CD4-positive, alpha-beta T cell treated with Interferon alpha-2 for 1 hour (primary cell): ENCODE results near the gene RAB8A.
"Not testable (repeated sequence)": the region's sequence is repeated elsewhere in the genome, so short reads cannot be mapped to it uniquely, and the experiment has no call there.

Source experiments
- DNase-seq, 2 donors: peaks; one replicate each; pipeline ENCODE4 v3.0.0-alpha.2; 2020 to 2022

The RAB8A gene

DNA sequence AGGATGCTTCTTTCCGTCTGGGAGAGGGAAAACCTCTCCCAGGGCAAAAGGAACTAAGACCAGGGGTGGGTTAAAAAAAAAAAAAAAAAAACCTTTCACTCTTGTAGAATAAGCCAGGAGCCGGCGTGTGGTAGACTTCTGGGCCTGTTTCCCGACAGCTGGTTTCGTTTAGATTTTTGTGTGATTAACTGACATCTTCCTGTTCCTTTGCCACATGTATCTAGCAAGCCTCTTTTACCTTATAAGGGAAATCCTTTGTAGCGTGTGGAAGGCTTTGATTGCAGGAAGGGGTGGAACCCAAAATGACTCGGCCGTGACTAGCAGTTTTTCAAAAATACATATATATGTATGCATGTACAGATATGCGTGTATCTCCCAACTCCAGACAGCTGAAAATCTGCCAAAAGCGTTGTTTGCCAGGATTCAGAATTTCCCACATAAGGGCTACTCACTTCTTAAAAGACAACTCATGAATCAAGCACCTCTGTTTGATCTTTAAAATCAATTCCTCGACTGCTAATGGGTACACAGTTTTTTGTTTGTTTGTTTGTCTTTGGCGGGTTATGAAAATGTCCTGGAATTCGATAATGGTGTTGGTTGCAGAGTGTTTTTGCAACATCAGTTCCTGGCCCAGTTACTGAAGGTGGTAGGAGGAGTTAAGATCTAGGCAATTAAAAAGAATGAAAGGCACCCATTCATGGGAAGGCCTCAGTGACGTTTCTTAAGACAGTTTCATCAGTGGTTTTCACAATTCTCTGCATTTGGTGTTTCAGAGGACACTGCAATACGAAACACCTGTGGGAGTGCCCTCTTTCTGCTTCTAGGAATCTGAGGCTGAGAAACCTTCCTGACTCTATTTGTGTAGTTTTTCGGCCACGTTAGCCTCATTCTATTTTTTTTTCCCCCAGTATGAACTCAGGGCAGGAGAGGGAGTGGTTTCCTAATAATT, 32.7 kb upstream of the RAB8A start:
- peak; percentile 90 to 95 for DNase-seq

DNA sequence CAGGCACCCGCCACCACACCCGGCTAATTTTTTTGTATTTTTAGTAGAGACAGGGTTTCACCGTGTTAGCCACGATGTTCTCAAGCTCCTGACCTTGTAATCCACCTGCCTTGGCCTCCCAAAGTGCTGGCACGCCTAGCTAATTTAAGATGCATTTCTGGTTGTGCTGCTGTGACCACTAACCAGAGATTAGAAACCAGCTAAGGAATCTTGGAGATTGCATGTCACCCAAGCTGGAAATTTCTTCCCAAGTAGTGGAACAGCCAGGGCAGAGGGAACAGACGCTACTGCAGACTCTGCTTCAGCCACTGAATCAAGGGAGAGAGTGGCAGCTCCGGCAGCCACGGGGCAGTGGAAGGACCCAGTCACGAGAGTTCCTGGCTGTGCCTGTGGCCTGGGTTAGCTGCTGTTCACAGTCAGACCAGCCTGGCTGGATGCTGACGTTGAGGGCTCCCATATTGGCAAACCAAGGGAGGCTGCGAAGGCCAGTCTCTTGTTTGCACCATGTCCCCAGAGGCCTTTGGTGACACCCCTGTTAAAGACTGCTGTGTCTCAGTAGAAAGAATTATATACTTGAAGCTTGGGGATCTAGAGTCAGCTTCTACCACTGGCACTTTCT, 27.5 kb upstream of the RAB8A start:
- DNase-seq: no peak

DNA sequence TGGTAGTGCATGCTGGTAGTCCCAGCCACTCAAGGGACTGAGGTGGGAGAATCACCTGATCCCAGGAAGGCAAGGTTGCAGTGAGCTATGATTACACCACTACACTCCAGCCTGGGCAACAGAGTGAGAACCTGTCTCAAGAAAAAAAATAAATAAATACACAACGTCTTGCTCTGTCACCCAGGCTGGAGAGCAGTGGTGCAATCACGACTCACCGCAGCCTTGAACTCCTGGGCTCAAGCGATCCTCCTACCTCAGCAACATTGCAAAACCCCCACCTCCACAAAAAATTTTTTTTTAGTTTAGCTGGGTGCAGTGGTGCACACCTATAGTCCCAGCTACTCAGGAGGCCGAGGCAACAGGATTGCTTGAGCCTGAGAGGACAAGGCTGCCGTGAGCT, 26.6 kb upstream of the RAB8A start:
- DNase-seq: no peak

DNA sequence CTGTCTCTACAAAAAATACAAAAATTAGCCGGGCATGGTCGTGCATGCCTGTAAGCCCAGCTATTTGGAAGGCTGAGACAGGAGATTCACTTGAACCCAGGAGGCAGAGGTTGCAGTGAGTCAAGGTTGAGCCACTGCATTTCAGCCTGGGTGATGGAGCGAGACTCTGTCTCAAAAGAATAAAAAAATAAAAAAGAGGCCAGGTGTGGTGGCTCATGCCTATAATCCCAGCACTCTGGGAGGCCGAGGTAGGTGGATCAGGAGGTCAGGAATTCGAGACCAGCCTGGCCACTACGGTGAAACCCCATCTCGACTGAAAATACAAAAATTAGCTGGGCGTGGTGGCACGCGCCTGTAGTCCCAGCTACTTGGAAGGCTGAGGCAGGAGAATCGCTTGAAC, 24.3 kb upstream of the RAB8A start:
- not testable (repeated sequence) for DNase-seq

- DNase-seq: no peak
Observed at GRCh38 chr19:16087940-16088339, 23.7 kb upstream of the RAB8A start.

DNA sequence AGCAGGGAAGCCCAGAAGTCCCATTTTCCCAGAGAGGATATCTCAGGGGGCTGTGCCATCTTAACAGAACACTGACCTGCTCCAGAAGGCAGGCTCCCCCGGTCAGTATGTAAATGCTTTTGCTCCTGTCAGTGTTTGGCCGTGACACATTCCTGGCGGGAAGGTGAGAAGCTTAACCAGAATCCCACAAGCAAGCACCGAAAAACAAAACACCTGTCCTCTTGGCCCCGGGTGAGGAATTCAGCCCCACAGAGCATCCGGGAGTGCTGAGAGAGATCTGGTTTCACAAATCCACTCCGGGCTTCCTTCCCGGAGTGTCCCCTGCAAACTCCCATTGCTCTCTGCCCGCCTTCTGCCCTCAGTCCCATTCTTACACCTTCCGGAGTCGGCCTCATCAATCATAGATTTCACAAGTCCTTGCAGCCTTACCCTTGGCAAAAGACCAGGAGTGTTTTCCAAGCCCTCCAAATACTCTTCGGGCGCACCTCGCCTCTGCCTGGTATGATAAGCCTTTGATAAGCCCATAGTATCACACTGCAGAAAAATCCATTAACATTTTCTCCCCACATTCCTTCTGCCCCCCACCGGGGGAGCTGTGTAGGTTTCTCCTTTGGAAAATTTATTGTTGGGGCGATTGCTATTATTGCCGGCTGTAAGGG, 23.2 kb upstream of the RAB8A start:
- DNase-seq: no peak

DNA sequence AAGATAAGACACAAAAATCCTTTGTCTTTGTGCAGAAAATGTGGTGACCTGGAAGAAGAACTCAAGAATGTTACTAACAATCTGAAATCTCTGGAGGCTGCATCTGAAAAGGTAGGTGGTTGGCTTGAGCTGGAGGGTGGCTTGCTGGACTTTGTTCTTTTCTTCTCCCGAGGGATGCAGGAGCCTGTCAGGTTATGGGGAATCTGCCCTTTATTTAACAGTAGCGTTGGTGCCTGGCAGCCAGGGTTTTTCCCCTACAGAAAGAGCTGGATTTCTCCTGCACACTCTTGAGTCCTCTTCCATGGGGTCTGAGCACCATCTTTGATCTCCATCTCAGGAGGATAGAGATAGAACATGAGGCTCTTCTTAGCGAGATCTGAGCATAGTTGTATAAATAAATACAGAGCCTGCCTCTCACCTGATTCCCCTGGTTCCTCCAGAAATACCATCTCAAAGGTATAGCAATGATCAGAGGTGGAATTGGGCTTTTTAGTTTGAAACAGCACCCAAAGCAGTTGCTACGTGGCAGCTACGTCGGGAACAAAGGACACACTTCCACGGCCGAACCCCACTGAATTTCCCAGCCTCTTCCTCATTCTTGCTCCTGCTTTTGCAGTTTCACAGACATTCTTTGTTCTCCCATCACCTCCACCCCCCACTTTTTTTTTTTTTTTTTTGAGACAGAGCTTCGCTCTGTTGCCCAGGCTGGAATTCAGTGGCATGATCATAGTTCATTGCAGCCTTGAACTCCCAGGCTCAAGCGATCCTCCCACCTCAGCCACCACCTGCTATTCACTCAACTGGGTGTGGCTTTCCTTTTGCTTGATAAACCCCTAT, 22.5 kb upstream of the RAB8A start:
- DNase-seq: no peak

DNA sequence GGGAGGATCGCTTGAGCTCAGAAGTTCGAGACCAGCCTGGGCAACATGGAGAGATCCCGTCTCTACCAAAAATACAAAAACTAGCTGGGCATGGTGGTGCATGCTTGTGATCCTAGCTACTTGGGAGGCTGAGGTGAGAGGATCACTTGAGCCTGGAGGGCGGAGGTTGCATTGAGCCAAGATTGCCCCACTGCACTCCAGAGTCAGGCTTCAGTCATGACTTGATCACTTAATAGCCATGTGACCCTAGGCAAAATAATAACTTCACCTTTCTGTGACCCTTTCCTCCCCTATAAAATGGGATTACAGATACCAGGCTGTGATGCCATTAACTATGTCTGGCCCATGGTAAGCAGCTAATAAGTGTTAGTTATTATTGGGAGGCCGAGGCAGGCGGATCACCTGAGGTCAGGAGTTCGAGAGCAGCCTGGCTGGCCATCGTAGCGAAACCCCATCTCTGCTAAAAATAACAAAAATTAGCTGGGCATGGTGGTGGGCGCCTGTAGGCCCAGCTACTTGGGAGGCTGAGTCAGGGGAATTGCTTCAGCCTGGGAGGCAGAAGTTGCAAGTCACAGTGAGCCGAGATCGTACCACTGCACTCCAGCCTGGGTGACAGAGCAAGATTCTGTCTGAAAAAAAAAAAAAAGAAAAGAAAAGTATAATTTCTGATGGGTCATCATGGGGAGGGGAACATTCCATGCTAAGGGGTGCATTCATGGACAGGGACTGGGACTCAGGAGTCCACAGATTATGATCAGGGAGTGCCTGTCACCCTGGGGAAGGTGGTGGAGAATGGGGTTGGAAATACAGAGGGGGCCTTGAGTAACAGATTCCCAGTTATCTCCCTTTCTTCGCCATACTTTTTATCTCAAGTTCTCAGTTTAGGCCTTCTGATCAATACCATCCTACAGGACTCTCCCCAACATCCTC, 19.9 kb upstream of the RAB8A start:
- no peak for DNase-seq

DNA sequence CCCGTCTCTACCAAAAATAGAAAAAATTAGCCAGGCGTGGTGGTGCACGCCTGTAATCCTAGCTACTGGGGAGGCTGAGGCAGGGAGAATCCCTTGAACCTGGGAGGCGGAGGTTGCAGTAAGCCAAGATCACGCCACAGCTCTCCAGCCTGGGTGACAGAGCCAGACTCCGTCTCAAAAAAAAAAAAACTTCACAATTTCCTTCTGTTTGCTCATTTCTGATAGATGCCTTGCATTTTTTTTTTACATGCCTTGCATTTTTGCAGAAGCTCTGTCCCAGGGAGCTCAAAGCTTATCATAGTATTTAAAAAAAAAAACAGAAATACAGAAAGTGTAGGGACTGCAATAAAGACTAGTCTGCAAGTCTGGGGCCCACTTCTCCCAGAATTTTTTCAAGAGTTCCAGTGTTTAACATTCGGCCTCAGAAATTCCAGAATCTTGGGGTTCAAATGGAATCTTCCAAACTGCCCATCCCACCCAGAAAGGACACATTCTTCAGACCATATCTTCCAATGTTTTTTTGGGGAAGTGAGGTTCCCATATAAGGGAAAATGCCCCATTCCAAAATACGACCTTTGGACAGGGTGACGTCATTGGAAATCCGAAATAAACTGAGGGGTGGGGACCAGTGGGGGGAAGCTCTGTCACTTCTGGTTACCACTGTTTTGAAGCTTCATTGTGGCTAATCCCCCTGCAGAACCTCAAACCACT, 17.2 kb upstream of the RAB8A start:
- DNase-seq: no peak

- no peak for DNase-seq
Observed at GRCh38 chr19:16095071-16095571, 16.6 kb upstream of the RAB8A start.

- no peak for DNase-seq
Observed at GRCh38 chr19:16096280-16096855, 15.3 kb upstream of the RAB8A start.

DNA sequence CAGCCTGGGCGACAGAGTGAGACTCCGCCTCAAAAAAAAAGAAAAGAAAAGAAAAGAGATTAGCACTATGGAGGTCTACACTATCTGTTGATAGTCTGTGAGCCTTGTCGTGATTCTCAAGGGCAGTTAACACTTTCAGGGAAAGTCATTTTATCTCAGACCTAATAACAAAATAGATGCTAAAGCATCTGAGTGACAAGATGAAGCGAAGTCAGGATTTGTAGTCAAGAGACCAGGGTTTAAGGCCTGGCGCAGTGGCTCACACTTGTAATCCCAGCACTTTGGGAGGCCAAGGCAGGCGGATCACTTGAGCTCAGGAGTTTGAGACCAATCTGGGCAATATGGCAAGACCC, 13.3 kb upstream of the RAB8A start:
- DNase-seq: no peak

- DNase-seq: no peak
Observed at GRCh38 chr19:16098821-16099220, 12.9 kb upstream of the RAB8A start.

DNA sequence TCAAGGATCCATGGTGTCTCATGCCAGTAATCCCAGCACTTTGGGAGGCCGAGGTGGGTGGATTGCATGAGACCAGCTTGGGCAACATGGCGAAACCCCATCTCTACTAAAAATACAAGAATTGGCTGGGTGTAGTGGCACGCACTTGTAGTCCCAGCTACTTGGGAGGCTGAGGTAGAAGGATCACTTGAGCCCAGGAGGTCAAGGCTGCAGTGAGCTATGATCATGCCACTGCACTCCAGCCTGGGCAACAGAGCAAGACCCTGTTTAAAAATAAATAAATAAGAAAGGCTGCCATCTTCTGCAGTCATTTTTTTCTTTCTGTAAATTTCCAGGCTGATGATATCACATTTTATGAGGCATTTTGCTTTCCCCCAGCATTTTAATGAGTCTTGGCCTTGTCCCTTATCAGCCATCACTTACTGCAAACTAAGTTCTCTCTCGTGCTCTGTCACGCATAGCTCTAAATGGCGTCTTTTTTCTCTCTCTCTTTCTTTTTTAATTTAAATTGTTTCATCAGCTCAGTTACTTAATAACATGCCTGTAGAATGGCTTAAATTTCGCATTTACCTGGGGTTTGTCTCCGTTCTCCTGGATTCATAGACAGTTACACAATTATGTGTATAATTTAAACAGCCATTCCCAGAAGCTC, 12.2 kb upstream of the RAB8A start:
- DNase-seq: not testable (repeated sequence)

DNA sequence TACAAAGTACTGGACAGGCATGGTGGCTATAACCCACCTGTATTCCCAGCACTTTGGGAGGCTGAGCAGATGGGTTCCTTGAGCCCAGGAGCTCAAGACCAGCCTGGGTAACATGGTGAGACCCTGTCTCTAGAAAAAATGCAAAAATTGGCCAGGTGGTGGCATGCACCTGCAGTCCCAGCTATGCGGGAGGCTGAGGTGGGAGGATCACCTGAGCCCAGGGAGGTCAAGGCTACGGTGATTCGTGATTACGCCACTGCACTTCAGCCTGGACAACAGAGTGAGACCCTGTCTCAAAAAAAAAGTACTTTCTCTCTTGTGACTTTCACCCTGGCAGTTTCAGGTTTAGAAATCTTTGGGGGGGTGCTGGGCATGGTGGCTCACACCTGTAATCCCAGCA, 11.2 kb upstream of the RAB8A start:
- DNase-seq: no peak

GRCh38 chr19:16104722-16105121, 7.0 kb upstream of the RAB8A start:
- no peak for DNase-seq

DNA sequence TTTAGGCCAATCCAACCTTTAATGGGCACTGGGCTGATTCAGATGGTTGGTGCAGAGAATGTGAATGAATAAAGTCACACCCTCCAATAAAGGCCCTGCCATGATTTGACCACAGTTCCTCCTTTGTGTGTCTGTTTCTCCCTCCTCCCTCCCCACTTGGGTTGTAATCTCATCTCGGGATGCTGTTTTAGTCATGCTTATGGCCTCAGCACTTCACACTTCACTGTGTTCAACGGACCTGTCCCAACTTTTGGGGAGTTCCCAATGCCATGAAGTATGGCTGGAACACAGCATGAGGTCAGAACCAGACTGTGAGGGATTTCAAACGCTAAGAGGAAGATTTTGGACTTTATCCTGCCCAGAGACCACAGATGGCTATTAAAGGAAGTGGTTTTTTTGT, 5.6 kb upstream of the RAB8A start:
- no peak for DNase-seq

- DNase-seq: no peak
Observed at GRCh38 chr19:16111909-16112752, 442 bp downstream of the RAB8A start.

GRCh38 chr19:16112778-16113177, 1.1 kb downstream of the RAB8A start:
- no peak for DNase-seq
